Fibroblast of skin of scalp (primary cell): Measurements from ENCODE around the gene EPS8L1.
A peak's percentile ranks its signal among the peaks of the same experiment; 100 is the strongest.
"Not testable (repeated sequence)": the region's sequence is repeated elsewhere in the genome, so short reads cannot be mapped to it uniquely, and the experiment has no call there.

Experiments
- DNase-seq: peaks from one replicate; pipeline ENCODE4 v3.0.0-alpha.2; 2013

Gene EPS8L1

DNA sequence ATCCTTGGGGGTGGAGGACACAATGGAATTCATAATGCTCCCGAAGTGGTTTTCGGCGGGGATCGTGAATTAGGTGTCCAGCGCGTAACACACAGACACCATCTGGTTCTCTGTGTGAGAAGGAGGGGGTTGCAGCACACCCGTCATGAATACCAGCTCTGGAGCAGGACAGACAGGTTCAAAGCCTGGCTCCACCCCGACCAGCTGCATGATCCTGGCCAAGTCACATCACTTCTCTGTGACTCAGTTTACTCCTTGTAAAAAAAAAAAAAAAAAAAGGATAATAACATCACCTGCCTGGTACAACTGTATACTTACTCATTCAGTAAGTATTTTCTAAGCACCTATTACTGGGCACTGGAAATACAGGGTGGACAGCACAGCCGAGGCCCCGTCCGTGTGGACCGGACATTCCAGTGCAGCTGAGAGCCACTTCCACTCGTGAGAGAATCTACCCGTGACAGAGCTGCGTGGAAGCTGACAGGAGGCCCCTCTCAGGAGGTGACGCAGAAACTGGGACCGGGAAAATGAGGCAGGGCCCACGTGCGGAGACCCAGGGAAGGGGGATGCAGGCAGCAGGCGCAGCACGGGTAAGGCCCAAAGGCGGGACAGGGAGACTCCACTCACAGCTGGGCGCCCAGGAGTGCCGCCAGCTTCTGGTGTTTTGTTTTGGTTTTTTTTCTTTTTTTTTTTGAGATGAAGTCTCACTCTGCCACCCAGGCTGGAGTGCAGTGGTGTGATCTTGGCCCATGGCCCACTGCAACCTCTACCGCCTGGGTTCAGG, 24.7 kb upstream of the EPS8L1 start:
- DNase-seq, result no peak

DNA sequence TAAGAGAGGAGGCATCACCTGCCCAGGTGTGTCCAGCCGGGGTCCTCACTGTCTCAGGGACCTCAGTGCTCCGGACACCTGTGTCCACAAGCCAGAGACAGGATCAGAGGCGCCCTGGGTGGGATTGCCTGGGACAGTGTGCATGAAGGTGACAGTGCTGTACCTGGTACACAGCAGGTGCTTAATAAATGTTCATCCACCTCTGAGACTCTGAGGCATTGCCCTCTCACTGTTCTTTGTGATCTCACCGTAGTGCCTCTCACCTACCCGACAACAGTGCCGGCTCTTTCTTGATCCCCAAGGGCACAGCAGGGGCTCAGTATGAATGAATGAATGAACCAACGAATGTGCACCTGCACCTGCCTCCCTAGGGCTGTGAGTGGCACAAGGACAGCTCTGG, 21.9 kb upstream of the EPS8L1 start:
- no peak for DNase-seq

DNA sequence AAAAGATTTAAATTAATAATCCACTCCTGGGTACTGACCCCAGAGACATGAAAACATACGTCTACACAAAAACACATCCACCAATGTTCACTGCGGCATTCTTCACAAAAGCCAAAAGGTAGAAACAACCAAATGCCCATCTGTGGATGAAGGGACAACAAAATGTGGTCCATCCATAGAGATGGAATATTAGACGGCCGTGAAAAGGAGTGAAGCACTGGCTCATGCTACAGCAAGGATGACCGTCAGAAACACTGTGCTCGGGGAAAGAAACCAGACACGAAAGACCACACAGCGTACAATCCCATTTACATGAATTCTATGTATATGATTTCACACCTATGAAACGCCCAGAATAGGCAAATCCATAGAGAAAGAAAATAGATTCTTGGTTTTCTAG, 18.8 kb upstream of the EPS8L1 start:
- DNase-seq, result no peak

DNA sequence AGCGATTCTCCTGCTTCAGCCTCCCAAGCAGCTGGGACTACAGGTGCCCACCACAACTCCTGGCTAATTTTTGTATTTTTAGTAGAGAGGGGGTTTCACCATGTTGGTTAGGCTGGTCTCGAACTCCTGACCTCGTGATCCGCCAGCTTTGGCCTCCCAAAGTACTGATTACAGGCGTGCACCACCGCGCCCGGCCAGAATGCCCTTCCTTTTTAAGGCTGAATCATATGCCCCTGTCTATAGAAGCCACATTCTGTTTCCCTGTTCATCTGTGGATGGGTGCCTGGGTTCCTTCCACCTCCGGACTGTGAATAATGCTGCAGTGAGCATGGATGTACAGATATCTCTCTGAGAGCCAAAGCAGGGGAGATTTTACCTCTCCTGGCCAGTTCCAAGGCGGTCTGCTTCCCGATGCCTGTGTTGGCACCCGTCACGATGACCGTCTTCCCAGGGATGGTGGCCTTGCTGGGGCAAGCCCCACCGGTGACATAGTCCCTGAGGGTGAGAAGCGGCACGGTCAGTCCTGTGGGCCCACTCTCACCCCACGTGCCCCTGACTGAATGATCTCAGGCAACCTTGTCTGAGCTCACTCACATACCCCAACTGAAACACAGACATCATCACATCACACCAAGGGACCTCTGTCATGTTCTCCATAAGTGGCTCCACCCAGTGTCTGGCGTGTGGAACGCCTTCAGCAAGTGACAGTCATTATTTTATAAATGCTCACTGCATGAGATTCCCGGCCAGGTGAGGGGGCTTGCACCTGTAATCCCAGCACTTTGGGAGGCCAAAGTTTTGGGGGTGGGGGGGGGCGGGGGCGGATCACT, 16.7 kb upstream of the EPS8L1 start:
- no peak for DNase-seq

DNA sequence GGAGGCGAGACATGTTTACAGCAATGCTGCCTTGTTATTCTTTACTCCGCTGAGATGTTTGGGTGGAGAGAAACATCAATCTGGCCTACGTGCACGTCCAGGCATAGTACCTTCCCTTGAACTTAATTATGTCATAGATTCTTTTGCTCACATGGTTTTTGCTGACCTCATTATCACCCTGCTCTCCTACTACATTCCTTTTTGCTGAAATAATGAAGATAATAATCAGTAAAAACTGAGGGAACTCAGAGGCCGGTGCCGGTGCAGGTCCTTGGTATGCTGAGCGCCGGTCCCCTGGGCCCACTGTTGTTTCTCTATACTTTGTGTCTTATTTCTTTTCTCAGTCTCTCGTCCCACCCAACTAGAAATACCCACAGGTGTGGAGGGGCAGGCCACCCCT, 15.4 kb upstream of the EPS8L1 start:
- not testable (repeated sequence) for DNase-seq

DNA sequence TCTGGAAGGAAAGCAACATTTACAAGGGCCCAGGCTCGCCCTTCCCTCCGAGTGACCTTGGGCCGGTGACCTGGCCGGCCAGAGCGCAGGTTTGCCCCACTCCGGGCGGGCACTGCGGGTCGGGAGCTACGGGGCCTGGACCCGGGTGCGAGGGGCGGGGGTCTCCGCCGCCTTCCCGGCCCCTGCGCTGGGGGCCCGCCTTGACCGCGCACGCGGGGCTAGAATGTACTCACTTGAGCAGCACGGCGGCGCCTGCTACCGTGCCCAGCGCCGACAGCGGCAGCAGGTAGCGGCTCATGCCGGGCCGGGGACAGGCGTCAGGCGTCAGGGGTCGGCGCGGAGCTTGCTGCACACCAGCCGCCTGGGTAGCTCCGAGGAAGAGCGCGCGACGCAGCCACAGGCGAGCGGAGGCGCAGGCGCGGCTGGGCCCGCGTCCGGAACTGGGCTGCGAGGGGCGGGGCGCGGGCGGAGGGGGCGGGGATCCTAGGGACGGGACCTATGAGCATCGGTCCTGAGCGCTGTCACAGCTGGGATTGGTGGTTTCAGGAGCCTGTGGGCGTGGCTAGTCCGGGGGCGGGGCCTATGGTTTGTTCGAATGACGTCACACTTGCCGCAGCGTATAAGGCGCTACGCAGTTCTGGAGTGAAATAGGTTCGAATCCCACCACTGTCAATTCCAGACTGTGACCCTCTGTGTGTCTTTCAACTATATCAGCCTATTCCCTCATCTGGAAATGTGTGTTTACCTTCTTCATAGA, 12.8 kb upstream of the EPS8L1 start, which contains the start of gene RDH13:
Gene RDH13, minus strand, starts transcription at position 414 of the 757 bp plus-strand sequence. Its CDS starts 116 bp downstream, at position 298.
- peak; percentile 95 for DNase-seq

DNA sequence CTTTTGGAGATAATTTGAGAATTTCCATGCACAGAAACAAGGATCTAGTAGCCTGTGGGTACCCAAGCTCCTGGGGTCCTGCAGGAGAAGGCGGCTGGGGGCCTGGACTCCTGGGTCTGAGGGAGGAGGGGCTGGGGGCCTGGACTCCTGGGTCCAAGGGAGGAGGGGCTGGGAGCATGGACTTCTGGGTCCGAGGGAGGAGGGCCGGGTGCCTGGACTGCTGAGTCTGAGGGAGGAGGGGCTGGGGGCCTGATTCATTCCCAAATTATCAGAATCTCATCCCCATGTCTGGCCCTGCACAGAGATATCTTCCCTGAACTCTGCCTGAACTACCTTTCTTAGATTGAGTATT, 12.2 kb upstream of the EPS8L1 start:
- DNase-seq, result no peak

DNA sequence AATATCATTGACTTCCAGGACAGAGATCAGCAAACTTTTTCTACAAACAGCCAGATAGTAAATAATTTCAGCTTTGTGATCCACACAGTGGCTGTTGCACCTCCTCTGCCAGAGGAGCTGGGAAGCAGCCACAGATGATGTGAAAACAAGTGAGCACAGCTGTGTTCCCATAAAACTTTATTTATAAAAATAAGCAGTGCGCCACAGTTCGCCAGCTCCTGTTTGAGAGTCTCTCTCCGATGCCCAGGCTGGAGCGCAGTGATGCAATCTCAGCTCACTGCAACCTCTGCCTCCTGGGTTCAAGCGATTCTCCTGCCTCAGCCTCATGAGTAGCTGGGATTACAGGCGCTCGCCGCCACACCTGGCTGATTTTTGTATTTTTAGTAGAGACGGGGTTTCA, 10.2 kb upstream of the EPS8L1 start:
- not testable (repeated sequence) for DNase-seq

DNA sequence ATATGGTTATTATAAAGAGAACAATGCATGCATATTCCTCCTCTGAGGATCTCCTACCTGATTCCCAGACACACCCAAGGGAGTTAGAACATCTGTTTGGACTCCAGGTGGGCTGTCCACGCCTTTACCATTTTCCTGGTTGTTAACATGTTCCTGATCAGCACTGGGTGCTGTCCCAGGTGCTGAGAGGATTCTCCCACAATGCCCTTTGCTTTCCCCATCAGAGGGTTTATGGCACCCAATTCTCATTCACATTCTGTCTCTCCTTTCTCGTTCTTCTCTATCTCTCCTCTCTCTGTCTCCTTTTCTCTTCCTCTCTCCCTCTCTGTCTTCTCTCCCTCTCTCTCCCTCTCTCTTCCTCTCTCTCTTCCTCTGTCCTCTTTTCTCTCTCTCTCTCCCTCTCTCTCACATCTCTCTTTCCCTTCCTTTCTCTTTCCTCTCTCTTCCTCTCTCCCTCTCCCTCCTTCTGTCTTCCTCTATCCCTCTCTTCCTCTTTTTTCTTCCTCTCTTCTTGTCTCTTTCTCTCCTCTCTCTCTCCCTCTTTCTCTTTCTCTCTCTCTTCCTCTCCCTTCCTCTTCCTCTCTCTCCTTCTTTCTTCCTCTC, 9.5 kb upstream of the EPS8L1 start:
- no peak for DNase-seq

DNA sequence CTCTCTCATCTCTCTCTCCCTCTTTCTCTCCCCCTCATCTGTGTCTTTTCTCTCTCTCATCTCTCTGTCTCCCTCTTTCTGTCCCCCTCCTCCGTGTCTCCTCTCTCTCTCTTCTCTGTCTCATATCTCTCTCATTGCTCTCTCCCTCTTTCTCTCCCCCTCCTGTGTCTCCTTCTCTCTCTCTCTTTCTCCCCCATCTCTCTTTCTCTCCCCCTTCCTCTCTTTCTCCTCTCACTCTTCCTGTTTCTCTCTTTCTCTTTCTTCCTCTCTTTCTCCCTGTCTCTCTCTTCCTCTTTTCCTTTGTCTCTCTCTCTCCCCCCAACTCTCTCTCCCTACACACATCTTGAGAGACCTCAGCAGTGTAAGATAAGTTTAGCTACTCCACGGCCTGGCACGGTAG, 7.8 kb upstream of the EPS8L1 start:
- DNase-seq, result no peak

DNA sequence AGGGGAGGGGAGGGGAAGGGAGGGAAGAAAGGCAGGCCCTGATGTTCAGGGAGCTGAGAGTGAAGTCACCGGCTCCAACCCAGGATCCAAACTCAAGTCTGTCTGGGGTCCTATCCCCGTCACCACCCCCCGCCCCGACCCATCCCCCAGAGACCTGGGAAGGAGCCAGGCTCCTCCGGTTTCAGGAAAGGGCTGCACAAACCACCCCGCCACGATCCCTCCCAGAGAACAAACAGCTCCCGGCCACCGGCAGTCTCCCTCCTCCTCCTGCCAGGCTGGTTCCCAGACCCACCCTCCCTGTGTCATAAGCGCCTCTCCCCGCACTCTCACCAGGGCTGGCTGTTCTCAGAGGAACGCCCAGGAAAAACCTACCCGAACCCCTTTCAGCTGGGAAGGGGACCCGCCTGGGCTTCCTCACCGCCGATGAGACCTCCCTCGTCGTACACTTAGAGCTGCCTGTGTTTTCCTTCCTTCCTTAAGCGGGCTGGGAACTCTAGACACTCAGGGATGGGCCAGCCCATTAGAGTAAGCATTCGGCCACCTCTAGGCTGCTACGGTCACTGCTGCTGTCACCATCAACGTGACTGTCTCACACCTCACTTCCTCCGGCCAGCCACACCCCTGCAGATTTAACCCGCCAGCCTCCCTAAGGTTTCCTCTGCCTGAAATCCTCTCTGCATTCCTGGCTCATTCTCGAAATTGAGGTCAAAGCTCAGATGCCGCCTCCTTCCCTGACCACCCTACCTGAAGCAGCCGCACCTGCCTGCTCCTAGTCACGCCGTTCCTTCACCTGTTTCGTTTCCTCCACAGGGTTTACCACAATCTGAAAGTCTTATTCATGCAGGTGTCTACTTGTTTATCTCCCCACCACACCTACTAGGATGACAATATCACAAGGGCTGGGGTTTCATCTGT, 6.5 kb upstream of the EPS8L1 start:
- DNase-seq, result no peak

DNA sequence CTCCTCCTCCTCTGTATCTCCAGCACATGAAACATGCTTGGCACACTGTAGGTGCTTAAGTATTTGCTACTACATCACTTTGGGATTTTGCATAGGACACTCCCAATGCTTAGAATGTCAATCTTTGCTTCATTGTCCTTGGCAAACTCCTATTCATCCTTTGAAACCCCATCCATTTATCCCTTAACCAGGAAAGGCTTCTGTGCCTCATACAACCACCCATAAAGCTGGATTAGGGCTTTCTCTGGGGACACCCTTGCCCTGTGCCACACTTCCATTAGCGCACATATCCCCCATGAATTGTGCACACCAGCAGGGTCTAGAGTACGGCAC, 5.8 kb upstream of the EPS8L1 start:
- no peak for DNase-seq

DNA sequence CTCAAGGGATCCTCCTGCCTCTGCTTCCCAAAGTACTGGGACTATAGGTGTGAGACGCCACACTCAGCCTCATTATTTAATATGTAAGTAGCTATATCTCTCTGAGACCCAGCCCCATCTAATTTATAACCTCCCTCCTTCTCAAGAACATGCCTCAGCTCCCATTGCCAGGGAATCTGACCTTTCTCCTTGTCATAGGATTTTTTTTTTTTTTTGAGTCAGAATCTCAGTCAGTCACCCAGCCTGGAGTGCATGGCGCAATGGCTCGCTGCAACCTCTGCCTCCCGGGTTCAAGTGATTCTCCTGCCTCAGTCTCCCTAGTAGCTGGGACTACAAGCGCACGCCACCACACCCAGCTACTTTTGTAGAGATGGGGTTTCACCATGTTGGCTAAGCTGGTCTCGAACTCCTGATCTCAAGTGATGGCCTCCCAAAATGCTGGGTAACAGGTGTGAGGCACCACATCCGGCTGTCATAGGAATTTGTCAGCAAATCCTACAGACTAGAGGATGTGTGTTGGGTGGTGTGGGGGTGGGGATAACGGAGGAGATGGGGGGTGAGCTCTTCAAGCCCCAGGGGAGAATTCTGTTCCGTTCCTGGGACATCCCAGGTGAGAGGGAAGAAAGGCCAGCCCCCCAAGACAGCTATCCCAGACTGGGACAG, 5.1 kb upstream of the EPS8L1 start:
- DNase-seq, result no peak

DNA sequence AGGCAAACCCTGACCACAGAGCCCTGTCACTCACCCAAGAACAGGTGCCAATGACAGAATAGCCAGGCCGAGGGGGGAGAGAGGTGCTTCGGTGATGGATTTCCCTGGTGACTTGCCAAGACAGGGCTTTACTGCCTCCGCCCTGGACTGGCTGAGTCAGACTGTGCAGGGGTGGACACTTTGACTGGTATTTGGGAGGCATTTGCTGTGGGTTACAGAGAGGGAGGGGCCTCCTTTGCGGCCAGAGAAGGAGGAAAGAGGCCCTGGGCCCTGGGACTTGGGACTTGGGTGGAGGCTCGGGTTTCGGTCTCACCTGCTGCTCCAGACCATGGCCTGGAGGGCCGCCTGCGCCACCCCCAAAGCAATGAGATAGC, 4.6 kb upstream of the EPS8L1 start:
- DNase-seq, result peak; percentile 48

DNA sequence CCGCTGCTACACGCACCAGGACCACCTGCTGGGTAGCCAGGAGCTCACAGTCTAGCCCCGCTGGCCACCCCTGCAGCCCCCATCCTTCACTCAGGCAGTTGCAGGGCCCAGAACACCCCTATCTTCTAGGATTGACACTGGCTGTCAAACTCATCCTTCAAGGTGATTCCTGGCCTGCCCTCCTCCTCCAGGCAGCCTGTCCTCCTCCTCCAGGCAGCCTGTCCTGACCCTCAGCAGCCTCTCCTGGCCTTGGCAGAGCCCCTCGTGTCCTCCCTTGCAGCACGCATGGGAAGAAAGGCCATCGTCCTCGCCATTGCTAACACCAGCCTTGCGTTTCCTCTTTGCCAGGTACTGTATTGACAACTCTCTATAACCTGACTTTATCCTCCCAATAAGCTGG, 3.8 kb upstream of the EPS8L1 start:
- DNase-seq, result no peak

DNA sequence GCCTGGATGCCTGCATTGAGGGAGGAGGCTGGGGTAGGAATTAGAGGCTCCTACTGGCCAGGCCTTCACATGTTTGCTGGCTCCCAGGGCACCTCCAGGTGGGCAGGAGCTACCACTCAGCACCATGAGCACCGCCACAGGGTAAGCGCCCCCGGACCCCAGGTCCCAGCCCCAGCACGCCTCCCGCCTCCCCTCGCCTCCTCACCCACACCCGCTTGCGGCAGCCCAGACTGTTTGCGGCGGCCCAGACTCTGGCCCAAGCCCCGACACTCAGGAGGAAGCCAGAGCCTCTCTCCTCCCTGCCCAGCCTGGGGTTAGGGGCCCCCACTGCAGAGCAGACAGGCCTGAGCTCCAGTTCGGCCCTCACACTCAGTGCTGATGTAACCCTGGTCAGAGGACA, 652 bp downstream of the EPS8L1 start:
- DNase-seq, result no peak

DNA sequence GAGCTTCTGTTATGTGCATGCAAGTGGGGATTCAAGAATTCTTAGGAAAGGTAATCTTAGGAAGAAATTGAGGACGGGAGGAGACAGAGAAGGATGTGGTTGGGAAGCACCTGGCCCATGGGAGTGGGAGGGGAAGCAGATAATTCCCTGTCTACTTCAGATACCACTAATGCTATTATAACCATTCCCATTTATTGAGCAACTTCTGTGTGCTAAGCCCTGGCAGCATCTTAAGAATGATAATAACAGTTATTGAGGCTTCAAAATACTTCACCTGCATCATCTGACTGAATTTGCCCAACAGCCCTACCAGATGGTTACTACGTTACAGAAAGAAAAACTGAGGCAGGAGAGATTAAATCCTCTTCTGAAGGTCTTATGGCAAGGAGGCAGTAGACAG, 1.4 kb downstream of the EPS8L1 start:
- no peak for DNase-seq

DNA sequence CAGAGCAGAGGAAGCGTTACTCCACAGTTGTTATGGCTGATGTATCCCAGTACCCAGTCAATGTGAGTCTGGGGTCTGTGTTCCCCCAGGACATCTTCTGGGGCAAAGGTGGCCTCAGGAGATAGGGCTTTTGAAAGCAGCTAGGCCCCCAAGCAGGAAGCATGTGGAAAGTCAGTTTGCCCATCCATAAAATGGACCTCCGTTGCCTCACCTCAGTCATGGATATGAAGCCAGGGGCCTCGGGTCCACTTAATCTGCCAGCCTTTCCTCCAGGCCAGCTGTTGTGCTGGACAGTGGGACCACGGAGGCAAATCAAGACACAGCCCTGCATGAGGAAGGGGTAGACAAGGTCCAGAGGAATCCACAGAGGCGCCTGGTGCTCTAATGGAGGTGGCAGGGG, 3.3 kb downstream of the EPS8L1 start:
- DNase-seq, result no peak

DNA sequence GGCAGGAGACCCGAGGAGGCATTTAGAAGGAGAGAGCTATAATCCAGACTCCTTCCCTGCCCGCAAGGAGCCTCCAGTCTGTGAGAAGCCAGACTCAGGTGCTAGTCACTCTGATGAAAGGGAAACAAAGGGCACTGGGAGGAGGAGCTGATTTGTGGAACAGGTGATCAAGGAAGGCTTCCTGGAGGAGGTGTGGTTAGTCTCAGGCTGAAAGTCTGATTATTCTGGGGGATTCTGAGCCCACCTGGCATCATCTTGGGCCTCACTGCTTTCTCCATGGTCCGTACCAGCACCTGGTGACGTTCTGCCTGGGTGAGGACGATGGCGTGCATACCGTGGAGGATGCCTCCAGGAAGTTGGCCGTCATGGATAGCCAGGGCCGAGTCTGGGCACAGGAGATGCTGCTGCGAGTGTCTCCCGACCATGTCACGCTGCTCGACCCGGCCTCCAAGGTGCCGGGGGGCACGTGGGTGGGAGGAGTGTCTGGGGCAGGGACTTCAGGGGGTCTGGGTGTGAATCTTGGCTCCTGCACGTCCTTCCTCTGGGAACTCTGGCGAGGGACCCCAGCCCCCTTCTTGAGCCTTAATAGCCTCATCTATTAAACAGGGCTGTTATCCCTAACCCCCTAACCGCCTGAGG, 3.9 kb downstream of the EPS8L1 start:
- DNase-seq, result no peak

DNA sequence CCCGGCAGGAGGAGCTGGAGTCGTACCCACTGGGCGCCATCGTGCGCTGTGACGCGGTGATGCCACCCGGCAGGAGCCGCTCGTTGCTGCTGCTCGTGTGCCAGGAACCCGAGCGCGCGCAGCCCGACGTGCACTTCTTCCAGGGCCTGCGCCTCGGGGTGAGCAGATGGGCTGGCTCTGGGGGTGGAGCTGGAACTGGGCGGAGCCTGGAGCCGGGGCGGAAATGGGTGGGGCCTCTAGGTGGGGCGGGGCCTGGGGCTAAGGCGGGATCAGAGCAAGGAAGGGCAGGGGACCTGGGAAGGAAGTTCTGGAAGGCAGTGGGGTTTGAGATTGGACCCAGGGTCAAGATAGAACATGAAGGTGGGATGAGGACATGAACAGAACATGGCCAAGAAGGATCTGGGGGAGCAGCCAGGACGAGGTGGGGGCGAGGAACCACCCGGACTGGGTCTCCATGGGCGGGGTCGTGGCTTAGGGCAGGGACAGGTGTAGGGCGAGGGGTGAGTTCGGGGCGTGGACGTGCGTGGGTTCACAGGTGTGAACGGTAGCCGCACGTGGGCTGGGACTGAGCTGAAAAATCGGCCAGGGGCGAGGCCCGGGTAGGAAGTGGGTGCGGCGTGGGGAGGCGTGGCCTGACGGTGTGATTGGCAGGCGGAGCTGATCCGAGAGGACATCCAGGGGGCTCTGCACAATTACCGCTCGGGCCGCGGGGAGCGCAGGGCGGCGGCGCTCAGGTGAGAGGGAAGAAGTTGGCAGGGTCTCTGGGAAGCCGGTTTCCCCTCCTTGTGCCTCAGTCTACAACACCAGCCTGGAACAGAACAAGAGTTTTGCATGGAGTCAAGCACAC, 4.7 kb downstream of the EPS8L1 start:
- DNase-seq, result peak; percentile 63
